Fibroblast of skin of right biceps (primary cell): ENCODE measurements around the gene ADRM1.

Source experiments
- DNase-seq: peaks from one replicate; pipeline ENCODE4 v3.0.0-alpha.2; 2013

Gene ADRM1

DNA sequence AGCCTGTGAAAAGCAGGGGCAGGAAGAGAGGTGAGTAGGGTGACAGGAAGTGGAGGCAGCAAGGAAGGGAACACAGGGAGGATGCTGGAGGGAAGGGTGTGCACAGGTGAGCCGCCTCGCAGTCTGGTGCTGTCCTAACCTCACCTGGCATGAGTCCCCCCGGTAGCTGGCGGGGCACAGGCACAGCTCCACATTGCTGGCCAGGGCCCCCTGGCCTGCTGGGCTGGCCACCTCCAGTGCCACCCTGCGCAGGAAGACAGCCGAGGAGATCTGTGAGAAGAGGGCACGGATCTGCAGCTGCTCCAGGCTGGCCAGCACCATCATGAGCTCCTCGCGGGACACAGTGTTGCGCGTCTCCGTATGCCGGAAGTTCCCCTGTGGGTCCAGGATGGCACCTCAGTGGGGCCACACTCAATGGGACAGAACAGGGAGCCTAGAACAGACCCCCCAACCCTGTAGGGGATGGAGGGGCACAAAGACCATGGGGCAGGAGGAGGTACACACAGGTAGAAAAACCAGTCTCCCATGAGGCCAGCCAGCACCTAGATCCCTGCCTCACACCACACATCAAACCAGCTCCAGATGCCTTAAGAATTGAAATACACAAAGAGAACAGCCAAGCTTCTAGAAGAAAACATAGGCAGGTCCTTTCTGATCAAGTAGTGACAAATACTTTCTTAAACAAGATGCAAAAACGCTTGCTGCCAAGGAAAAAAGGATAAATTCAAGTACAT, 22.5 kb downstream of the ADRM1 start:
- no peak for DNase-seq

- DNase-seq: no peak
Observed at GRCh38 chr20:62326559-62326958, 23.8 kb downstream of the ADRM1 start.

DNA sequence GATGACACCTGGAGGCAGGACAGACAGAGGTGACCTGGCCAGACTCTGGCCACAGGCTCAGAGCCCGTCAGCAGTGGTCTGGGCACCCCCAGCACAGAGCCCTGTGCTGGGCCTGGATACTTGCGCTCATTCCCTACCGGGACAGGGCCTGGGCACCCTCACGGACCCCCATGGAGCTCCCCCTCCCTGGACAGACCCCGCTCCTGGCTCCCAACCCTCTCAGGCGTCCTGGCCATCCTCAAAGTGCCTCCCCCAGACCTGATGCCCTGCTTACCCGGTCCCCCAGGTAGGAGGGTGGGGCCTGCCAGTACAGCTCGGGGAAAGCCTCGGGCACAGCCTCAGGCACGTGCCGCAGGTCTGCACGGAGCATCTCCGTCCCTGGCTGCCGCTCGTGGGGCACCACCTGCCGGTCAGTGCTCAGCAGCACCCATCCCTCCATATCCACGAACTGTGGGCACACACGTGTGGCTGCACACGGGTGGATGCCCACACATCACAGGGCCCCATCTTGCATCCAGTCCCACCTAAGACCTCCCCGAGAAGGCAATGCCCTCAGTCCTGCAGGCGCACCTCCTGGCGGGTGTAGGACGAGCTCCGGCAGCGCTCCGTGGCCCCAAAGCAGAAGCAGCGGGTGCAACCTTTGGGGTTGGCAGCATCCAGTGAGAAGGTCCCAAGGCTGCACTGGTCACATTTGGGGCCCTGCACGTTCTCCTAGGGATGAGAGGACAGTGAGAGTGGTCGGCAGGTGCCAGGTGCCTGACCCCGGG, 24.3 kb downstream of the ADRM1 start:
- DNase-seq: no peak

GRCh38 chr20:62327726-62328495, 25.1 kb downstream of the ADRM1 start:
- DNase-seq: no peak

- no peak for DNase-seq
Observed at GRCh38 chr20:62328684-62329388, 26.0 kb downstream of the ADRM1 start.

DNA sequence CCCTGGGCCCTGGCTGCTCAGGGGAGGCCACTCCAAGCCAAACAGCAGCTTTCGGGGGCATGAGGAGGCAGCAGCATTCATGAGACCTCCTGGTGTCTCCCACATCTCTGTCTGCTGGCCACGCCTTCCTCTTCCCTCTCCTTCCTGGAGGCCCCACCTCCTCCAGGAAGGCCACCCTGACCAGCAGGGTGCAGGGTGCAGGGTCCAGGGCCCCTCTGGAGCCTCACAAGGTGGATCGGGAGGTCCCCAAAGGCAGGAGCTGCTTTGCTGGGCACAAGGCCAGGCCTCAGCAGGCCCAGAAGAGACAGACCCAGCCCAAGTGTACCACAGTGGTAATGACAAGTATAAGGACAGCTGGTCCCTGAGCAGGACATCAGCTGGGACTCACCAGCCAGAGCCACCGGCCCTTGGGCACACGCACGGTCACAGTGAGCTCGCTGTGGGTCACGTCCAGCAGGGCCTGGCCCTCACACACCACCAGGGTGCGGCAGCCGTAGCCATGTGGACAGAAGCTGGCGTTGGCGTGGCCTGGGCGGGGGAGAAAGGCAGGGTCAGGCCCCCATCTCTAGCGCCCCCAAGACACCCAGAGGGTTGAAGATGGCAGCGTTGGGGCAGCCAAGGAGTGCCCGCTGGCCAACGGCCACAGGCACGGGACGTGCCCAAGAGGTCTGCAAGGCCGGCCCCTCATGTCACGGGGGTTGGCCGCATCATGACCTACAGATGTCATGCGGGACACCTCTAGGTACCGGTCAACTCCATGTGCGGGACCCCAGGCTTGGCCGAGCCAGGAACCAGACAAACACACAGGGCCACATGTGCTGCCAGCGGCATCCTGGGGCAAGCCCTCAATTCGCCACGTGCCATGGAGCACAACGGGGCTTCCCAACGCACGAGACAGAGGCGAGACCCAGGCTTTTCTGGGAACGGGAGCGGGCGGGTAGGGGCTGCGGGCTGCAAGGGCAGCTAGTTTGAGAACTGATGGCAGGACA, 26.9 kb downstream of the ADRM1 start:
- DNase-seq: no peak

GRCh38 chr20:62330576-62331317, 27.9 kb downstream of the ADRM1 start:
- no peak for DNase-seq

- no peak for DNase-seq
Observed at GRCh38 chr20:62331347-62331746, 28.6 kb downstream of the ADRM1 start.

DNA sequence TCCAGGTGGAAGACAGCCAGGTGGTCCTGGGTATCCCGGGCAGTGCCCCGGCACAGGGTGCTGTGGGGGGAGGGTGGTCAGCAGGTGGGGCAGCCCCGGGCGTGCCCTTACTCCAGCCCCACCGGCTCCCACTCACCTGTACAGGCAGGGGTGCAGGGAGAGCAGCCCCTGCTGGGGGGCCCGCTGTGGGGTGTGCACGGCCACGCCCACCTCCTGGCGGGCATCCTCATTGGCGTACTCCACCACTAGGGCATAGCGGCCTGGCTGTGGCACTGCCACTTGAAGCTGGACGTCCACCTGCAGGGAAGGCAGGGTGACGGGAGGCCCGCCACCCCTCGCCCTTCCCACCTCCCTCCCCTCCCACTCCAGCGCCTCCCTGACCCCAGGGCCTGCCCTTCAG, 29.6 kb downstream of the ADRM1 start:
- DNase-seq: no peak

GRCh38 chr20:62332989-62333819, 30.4 kb downstream of the ADRM1 start:
- no peak for DNase-seq

- no peak for DNase-seq
Observed at GRCh38 chr20:62333820-62334595, 31.2 kb downstream of the ADRM1 start.

- no peak for DNase-seq
Observed at GRCh38 chr20:62334881-62335280, 32.1 kb downstream of the ADRM1 start.

- no peak for DNase-seq
Observed at GRCh38 chr20:62335532-62335931, 32.7 kb downstream of the ADRM1 start.

GRCh38 chr20:62336329-62336728, 33.5 kb downstream of the ADRM1 start:
- no peak for DNase-seq

- DNase-seq: no peak
Observed at GRCh38 chr20:62336775-62337557, 34.2 kb downstream of the ADRM1 start.

DNA sequence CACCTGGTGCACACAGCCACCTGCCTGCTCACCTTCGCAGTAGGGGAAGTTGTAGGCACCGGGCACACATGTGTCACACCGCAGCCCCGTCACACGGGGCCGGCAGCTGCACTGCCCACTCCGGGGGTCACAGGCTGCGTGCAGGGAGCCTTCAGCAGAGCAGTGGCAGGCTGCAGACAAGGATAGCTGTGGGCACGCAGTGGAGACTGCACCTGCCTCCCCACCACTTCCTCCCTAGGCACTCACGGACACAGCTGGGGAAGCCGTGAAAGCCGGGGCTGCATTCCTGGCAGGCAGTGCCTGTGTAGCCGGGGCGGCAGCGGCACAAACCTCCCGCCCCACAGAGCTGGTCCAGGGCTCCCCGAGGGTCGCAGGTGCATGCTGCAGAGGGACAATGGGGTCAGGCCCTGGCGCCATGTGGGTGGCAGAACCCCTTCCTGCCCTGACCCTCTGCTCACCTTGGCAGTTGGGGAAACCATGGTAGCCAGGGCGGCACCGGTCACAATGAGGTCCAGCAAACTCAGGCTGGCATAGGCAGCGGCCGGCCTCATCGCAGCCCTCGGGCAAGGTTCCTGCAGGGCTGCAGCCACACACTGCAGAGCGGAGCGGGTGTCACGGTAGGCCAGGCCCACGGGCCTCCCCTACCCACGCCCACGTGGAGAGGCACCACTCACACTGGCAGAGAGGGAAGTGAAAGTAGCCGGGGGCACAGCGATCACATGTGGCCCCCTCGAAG, 34.9 kb downstream of the ADRM1 start:
- DNase-seq: no peak

DNA sequence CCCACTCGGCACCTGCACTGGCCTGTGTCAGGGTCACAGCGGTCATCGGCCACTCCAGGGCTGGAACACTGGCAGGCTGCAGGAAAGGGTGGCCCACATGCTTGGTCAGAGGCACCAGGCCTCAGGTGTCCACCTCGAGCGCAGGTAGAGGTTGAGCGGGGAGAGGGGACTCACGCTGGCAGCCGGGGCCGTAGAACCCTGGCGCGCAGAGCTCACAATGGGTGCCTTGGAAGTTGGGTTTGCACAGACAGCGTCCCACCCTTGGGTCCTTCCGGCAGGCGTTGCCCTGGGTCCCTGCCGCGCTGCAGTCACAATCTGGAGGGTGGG, 35.5 kb downstream of the ADRM1 start:
- no peak for DNase-seq

GRCh38 chr20:62339647-62340062, 36.9 kb downstream of the ADRM1 start:
- DNase-seq: no peak
